Peyer's patch (tissue), 4 donors: ENCODE results near the gene MS4A18.

Source experiments
- POLR2A ChIP-seq, 2 donors: fragments of 450-650 bp; IDR thresholded peaks; one replicate each; pipeline ENCODE4 v1.5.1; 2017; ENCODE audit warnings: antibody characterized with exemption in 2 of 2, mild to moderate bottlenecking in 2 of 2, moderate library complexity in 2 of 2
- TF ChIP-seq, protein P1 (sequence below), 6 experiments: fragments of 450-650 bp in 4 of 6; fragments of 200-600 bp in 2 of 6; sonication (generic) in 1 of 6; IDR thresholded peaks; one replicate each; pipeline ENCODE4 v1.5.1; 2017 to 2019; ENCODE audit warnings: antibody characterized with exemption in 6 of 6, mild to moderate bottlenecking in 3 of 6, moderate library complexity in 1 of 6

DNA sequence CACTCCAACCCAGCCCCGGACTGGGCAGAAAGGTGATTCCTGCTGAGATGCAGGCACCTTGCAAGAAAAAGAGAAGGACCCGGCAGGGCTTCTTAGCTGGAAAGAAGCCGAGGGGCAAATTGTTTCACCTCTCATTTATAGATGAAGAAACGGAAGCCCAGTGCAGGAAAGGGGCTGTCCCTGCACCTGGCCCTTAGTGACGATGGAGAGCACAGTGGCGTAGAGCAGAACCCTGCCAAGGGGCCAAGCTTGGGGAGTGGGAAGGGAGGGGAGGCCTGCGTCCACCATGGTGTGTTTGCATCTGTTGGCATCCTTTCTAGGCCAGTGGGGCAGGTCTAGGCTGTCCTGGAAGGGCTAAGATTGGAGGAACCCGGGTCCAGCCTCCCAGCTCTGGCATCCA lies 24.3 kb downstream of the MS4A18 start:
- TF ChIP-seq, protein P1, sequence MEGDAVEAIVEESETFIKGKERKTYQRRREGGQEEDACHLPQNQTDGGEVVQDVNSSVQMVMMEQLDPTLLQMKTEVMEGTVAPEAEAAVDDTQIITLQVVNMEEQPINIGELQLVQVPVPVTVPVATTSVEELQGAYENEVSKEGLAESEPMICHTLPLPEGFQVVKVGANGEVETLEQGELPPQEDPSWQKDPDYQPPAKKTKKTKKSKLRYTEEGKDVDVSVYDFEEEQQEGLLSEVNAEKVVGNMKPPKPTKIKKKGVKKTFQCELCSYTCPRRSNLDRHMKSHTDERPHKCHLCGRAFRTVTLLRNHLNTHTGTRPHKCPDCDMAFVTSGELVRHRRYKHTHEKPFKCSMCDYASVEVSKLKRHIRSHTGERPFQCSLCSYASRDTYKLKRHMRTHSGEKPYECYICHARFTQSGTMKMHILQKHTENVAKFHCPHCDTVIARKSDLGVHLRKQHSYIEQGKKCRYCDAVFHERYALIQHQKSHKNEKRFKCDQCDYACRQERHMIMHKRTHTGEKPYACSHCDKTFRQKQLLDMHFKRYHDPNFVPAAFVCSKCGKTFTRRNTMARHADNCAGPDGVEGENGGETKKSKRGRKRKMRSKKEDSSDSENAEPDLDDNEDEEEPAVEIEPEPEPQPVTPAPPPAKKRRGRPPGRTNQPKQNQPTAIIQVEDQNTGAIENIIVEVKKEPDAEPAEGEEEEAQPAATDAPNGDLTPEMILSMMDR (IDR thresholded peaks at IDR 0.05) = no peak
- no peak for TF ChIP-seq POLR2A (IDR thresholded peaks at IDR 0.05)
